HCT116 (cell line): ENCODE measurements around the gene BCL11B. TPM values are rescaled to one million over a fixed set of nuclear protein-coding genes. Genes with fewer than 3 reads are reported as not detected.

Experiments used
- ATAC-seq: fragments of 200-7000 bp; cut with Tn5 transposase; 2 replicates; pipeline ENCODE4 v1.9.1; 2020; ENCODE audit warnings: mild to moderate bottlenecking, moderate library complexity
- BruUV-seq: library from RNA; stranded (reverse); fragments of 400-500 nt; replicated peaks from 2 replicates; lab custom pipeline; 2021; lab: Mats Ljungman, UMichigan
- CTCF ChIA-PET: fragments of 300-600 bp; sonication (Branson Sonifier 250); formaldehyde crosslinking; loops from one replicate; lab custom pipeline; 2021; ENCODE audit warnings: antibody characterized with exemption; lab: Charles Lee
- POLR2A ChIA-PET: fragments of 300-600, 350-600 bp; sonication (Branson Sonifier 250); formaldehyde crosslinking; loops from one replicate; lab custom pipeline; 2021; ENCODE audit warnings: antibody characterized with exemption; lab: Charles Lee
- RAD21 ChIA-PET, 2 experiments: fragments of 300-600 bp; sonication (Branson Sonifier 250); formaldehyde crosslinking; loops; one replicate each; lab custom pipeline; 2023; ENCODE audit warnings: low total read pairs in 2 of 2; ENCODE audit not compliant: uncharacterized antibody in 2 of 2, unreplicated experiment in 2 of 2, low non-redundant PET in 1 of 2; lab: Charles Lee
- DNase-seq: peaks from one replicate; pipeline ENCODE4 v3.0.0-alpha.2; 2010; ENCODE audit warnings: low read depth, low spot score
- H2AFZ ChIP-seq: fragments of 200-600 bp; shearing (Covaris generic), sonication (generic); 2 replicates; pipeline ENCODE4 v1.6.1; 2017; ENCODE audit warnings: low read depth, mixed run types, mixed read lengths, antibody characterized with exemption, low read length; ENCODE audit not compliant: poor library complexity, severe bottlenecking
- H3K27ac ChIP-seq: 2 replicates; pipeline ENCODE4 v1.5.1; 2012; ENCODE audit warnings: low read depth, low read length
- H3K27me3 ChIP-seq: fragments of 200-600 bp; sonication (generic); 2 replicates; pipeline ENCODE4 v1.6.1; 2016; ENCODE audit warnings: mixed run types, low read length, mixed read lengths; ENCODE audit not compliant: insufficient read depth
- H3K36me3 ChIP-seq, 2 experiments: fragments of 200-500 bp in 1 of 2; fragments of 200-600 bp in 1 of 2; sonication (Bioruptor generic) in 1 of 2; sonication (generic) in 1 of 2; 2 replicates each; pipeline versions ENCODE4 v1.5.1 to v1.6.1; 2014 to 2016; ENCODE audit warnings: low read length in 2 of 2, inconsistent platforms in 1 of 2, mixed read lengths in 1 of 2, mixed run types in 1 of 2; ENCODE audit not compliant: insufficient read depth in 2 of 2, control insufficient read depth in 1 of 2
- H3K4me1 ChIP-seq, 2 experiments: fragments of 200-600 bp in 1 of 2; sonication (generic) in 1 of 2; 2 replicates each; pipeline versions ENCODE4 v1.5.1 to v1.6.1; 2012 to 2017; ENCODE audit warnings: low read length in 2 of 2, inconsistent platforms in 1 of 2, mild to moderate bottlenecking in 1 of 2, mixed read lengths in 1 of 2, mixed run types in 1 of 2, moderate library complexity in 1 of 2; ENCODE audit not compliant: insufficient read depth in 2 of 2, control insufficient read depth in 1 of 2
- H3K4me2 ChIP-seq: fragments of 200-600 bp; sonication (generic); 2 replicates; pipeline ENCODE4 v1.6.1; 2017; ENCODE audit warnings: mixed run types, low read length, mixed read lengths
- H3K4me3 ChIP-seq, 2 experiments: fragments of 200-600 bp in 1 of 2; sonication (generic) in 1 of 2; replicated peaks in 1 of 2; 2 replicates each; pipeline ENCODE4 v1.5.1; 2011 to 2016; ENCODE audit warnings: low read length in 2 of 2, control low read depth in 1 of 2, low read depth in 1 of 2, mild to moderate bottlenecking in 1 of 2, mixed read lengths in 1 of 2, mixed run types in 1 of 2
- H3K79me2 ChIP-seq: fragments of 200-600 bp; sonication (generic); 2 replicates; pipeline ENCODE4 v1.6.1; 2017; ENCODE audit warnings: mild to moderate bottlenecking, mixed run types, low read length, moderate library complexity, mixed read lengths; ENCODE audit not compliant: insufficient read depth
- H3K9ac ChIP-seq: fragments of 200-600 bp; sonication (generic); 2 replicates; pipeline ENCODE4 v1.6.1; 2016; ENCODE audit warnings: low read length, mixed read lengths
- H3K9me2 ChIP-seq: fragments of 200-600 bp; sonication (generic), shearing (Covaris generic); 2 replicates; pipeline ENCODE4 v1.6.1; 2017; ENCODE audit warnings: mixed run types, mild to moderate bottlenecking, moderate library complexity; ENCODE audit not compliant: insufficient read depth
- H3K9me3 ChIP-seq, 2 experiments: fragments of 200-500 bp in 1 of 2; fragments of 200-600 bp in 1 of 2; sonication (Bioruptor generic) in 1 of 2; sonication (generic) in 1 of 2; 2 replicates each; pipeline ENCODE4 v1.6.1; 2014 to 2017; ENCODE audit warnings: low read length in 2 of 2, mixed read lengths in 2 of 2, inconsistent platforms in 1 of 2, low read depth in 1 of 2, mild to moderate bottlenecking in 1 of 2, mixed run types in 1 of 2, moderate library complexity in 1 of 2; ENCODE audit not compliant: control insufficient read depth in 1 of 2, insufficient read depth in 1 of 2
- H4K20me1 ChIP-seq: fragments of 200-600 bp; sonication (generic), shearing (Covaris generic); 2 replicates; pipeline ENCODE4 v1.6.1; 2017; ENCODE audit warnings: mixed run types, mild to moderate bottlenecking, moderate library complexity; ENCODE audit not compliant: insufficient read depth
- CBX3 ChIP-seq: IDR thresholded peaks from 2 replicates; pipeline ENCODE4 v1.6.1; 2012; ENCODE audit warnings: low read depth
- CEBPB ChIP-seq: IDR thresholded peaks from 2 replicates; pipeline ENCODE4 v1.6.1; 2012; ENCODE audit warnings: low read depth
- ELF1 ChIP-seq: IDR thresholded peaks from 2 replicates; pipeline ENCODE4 v1.6.1; 2012; ENCODE audit warnings: low read depth, borderline replicate concordance
- EZH2 ChIP-seq: fragments of 200-600 bp; sonication (generic); IDR thresholded peaks from 2 replicates; pipeline ENCODE4 v1.6.1; 2017; ENCODE audit warnings: antibody characterized with exemption, mixed run types
- EZH2phosphoT487 ChIP-seq: fragments of 200-600 bp; IDR thresholded peaks from 2 replicates; pipeline ENCODE4 v1.6.1; 2018; ENCODE audit warnings: antibody characterized with exemption, borderline replicate concordance
- FOSL1 ChIP-seq: IDR thresholded peaks from 2 replicates; pipeline ENCODE4 v1.6.1; 2012; ENCODE audit warnings: low read depth
- JUND ChIP-seq: IDR thresholded peaks from 2 replicates; pipeline ENCODE4 v1.6.1; 2012
- POLR2AphosphoS5 ChIP-seq: IDR thresholded peaks from 2 replicates; pipeline ENCODE4 v1.6.1; 2011; ENCODE audit warnings: mild to moderate bottlenecking, low read depth, low read length, moderate library complexity
- RAD21 ChIP-seq: IDR thresholded peaks from 2 replicates; pipeline ENCODE4 v1.6.1; 2012; ENCODE audit warnings: low read depth, mild to moderate bottlenecking
- SIN3A ChIP-seq: IDR thresholded peaks from 2 replicates; pipeline ENCODE4 v1.6.1; 2012; ENCODE audit warnings: low read depth
- SRF ChIP-seq: IDR thresholded peaks from 2 replicates; pipeline ENCODE4 v1.6.1; 2012; ENCODE audit warnings: low read depth
- YY1 ChIP-seq: IDR thresholded peaks from 2 replicates; pipeline ENCODE4 v1.6.1; 2011; ENCODE audit warnings: low read length, low read depth, moderate library complexity, mild to moderate bottlenecking; ENCODE audit not compliant: insufficient replicate concordance; ENCODE audit errors: extremely low read depth
- intact Hi-C: fragments of 100-400 bp; cut with micrococcal nuclease; formaldehyde crosslinking; loops from 2 replicates; pipeline ENCODE4 v1.10.0; 2022
- total RNA-seq: library from RNA; stranded (reverse); gene quantifications from one replicate; pipeline ENCODE4 v1.2.1, GENCODE V29; 2021; ENCODE audit not compliant: unreplicated experiment
- TF ChIP-seq, protein P1 (sequence below): IDR thresholded peaks from 2 replicates; pipeline ENCODE4 v1.6.1; 2012
- TF ChIP-seq, protein P2 (sequence below): IDR thresholded peaks from 2 replicates; pipeline ENCODE4 v1.6.1; 2012; ENCODE audit warnings: low read depth

BCL11B gene
- total RNA-seq, 1 experiment from 2014 or later = 1.1 TPM

DNA sequence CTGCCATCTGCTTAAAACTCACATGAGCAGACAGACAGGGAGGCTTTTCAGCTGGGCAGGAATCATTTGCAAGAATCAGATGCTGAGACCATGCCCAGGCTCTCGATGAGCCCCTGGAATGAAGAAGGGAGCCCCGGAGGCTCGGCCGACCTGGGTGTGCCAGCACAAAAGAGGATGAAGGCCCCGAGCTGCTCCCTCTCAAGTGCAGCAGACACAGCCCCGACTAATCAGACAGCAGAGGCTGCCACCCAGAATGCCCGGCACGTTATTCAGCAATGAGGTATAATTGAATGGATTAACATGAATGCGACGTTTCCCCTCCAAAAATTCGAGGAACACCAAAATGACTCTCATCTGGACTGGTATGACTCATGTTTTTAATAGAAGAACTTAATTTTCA lies 58.9 kb downstream of the BCL11B start:
- ATAC-seq (no peak), DNase-seq (no peak)
- ChIA-PET CTCF (no interaction called here), POLR2A (no interaction called here), RAD21 (no interaction called here)
- H3K4me3 ChIP-seq = no peak overlapping the region
- BruUV-seq = no TSS peak
- H3K9me2 ChIP-seq = no peaks in the 10 kb centered on the region
- H3K36me3 ChIP-seq = no peaks in the 10 kb centered on the region
- no peak overlapping the region for H3K4me2 ChIP-seq
- no peaks in the 10 kb centered on the region; a peak in 2 of 4 replicates for H3K4me1 ChIP-seq
- no peak overlapping the region for H3K9ac ChIP-seq
- TF ChIP-seq CBX3 = no peak
- no peak for TF ChIP-seq EZH2phosphoT487
- TF ChIP-seq, protein P1, sequence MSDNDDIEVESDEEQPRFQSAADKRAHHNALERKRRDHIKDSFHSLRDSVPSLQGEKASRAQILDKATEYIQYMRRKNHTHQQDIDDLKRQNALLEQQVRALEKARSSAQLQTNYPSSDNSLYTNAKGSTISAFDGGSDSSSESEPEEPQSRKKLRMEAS = no peak
- H3K79me2 ChIP-seq = no peaks in the 10 kb centered on the region
- H3K27me3 ChIP-seq = no peaks in the 10 kb centered on the region
- no peak overlapping the region for H2AFZ ChIP-seq
- H3K27ac ChIP-seq = no peak overlapping the region
- intact Hi-C loops = no loop called here
- no peaks in the 10 kb centered on the region for H3K9me3 ChIP-seq
- H4K20me1 ChIP-seq = no peaks in the 10 kb centered on the region

DNA sequence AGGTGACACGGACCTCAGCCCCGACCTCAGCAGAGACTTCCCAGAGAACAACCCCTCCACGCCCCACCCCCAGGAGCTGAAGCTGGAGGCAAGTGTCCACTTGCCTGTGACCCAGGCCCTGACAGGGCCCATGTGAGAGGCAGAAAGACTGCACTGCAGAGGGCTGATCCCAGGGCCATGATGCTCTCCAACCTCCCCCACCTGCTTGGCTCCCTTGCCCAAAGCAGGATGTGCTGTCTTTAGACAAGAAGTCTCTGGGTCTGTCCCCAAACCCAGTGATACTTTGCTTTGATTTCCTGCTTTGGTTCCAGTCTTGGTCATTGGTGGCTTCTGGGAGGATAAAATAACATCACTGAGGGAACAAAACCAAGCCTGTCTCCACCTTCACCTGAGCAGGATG lies 59.4 kb downstream of the BCL11B start:
- intact Hi-C loops = no loop called here
- no peaks in the 10 kb centered on the region for H3K27me3 ChIP-seq
- no peak for ATAC-seq

More for the DNA sequence above, 59.4 kb downstream of the BCL11B start:
- ChIA-PET CTCF (no interaction called here), RAD21 (no interaction called here), POLR2A (no interaction called here)
- Histone ChIP-seq H3K4me3 (no peak overlapping the region), H4K20me1 (no peaks in the 10 kb centered on the region), H2AFZ (no peak overlapping the region), H3K9me2 (no peaks in the 10 kb centered on the region), H3K79me2 (no peaks in the 10 kb centered on the region), H3K9ac (no peak overlapping the region), H3K9me3 (no peaks in the 10 kb centered on the region), H3K36me3 (no peaks in the 10 kb centered on the region), H3K4me2 (no peak overlapping the region), H3K27ac (no peak overlapping the region), H3K4me1 (no peaks in the 10 kb centered on the region)
- TF ChIP-seq EZH2 = no peak
- TF ChIP-seq POLR2AphosphoS5 = no peak
- TF ChIP-seq EZH2phosphoT487 = no peak
- TF ChIP-seq ELF1 = no peak
- no peak for TF ChIP-seq SRF
- TF ChIP-seq CEBPB = no peak
- TF ChIP-seq FOSL1 = no peak
- no peak for TF ChIP-seq SIN3A
- TF ChIP-seq YY1 = no peak
- no peak for TF ChIP-seq RAD21
- no peak for TF ChIP-seq CBX3
- TF ChIP-seq, protein P1 = no peak
- no peak for TF ChIP-seq JUND
- TF ChIP-seq, protein P2, sequence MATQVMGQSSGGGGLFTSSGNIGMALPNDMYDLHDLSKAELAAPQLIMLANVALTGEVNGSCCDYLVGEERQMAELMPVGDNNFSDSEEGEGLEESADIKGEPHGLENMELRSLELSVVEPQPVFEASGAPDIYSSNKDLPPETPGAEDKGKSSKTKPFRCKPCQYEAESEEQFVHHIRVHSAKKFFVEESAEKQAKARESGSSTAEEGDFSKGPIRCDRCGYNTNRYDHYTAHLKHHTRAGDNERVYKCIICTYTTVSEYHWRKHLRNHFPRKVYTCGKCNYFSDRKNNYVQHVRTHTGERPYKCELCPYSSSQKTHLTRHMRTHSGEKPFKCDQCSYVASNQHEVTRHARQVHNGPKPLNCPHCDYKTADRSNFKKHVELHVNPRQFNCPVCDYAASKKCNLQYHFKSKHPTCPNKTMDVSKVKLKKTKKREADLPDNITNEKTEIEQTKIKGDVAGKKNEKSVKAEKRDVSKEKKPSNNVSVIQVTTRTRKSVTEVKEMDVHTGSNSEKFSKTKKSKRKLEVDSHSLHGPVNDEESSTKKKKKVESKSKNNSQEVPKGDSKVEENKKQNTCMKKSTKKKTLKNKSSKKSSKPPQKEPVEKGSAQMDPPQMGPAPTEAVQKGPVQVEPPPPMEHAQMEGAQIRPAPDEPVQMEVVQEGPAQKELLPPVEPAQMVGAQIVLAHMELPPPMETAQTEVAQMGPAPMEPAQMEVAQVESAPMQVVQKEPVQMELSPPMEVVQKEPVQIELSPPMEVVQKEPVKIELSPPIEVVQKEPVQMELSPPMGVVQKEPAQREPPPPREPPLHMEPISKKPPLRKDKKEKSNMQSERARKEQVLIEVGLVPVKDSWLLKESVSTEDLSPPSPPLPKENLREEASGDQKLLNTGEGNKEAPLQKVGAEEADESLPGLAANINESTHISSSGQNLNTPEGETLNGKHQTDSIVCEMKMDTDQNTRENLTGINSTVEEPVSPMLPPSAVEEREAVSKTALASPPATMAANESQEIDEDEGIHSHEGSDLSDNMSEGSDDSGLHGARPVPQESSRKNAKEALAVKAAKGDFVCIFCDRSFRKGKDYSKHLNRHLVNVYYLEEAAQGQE = no peak
- DNase-seq = no peak
- BruUV-seq = no TSS peak
